Activated gamma-delta T cell treated with Interleukin-2 at 50 U/mL for 16 hours (primary cell): Measurements from ENCODE around the gene SPATA31C1.
"Not testable (repeated sequence)": the region's sequence is repeated elsewhere in the genome, so short reads cannot be mapped to it uniquely, and the experiment has no call there.

Experiments
- DNase-seq: peaks from one replicate; pipeline ENCODE4 v3.0.0-alpha.2; 2020

Gene SPATA31C1

GRCh38 chr9:87887661-87888480 lies 29.9 kb upstream of the SPATA31C1 start:
- DNase-seq = no peak

- no peak for DNase-seq
Measured at GRCh38 chr9:87888501-87888900, 29.3 kb upstream of the SPATA31C1 start.

GRCh38 chr9:87889065-87889881 lies 28.5 kb upstream of the SPATA31C1 start:
- DNase-seq = no peak

GRCh38 chr9:87889882-87890252 lies 27.9 kb upstream of the SPATA31C1 start:
- no peak for DNase-seq

GRCh38 chr9:87890837-87891236 lies 26.9 kb upstream of the SPATA31C1 start:
- no peak for DNase-seq

- no peak for DNase-seq
Measured at GRCh38 chr9:87891754-87892153, 26.0 kb upstream of the SPATA31C1 start.

- DNase-seq = no peak
Measured at GRCh38 chr9:87892956-87893355, 24.8 kb upstream of the SPATA31C1 start.

- DNase-seq = no peak
Measured at GRCh38 chr9:87894998-87895625, 22.6 kb upstream of the SPATA31C1 start.

GRCh38 chr9:87896891-87897290 lies 20.9 kb upstream of the SPATA31C1 start:
- no peak for DNase-seq

- DNase-seq = no peak
Measured at GRCh38 chr9:87898151-87898550, 19.6 kb upstream of the SPATA31C1 start.

- not testable (repeated sequence) for DNase-seq
Measured at GRCh38 chr9:87902371-87902770, 15.4 kb upstream of the SPATA31C1 start.

- DNase-seq = no peak
Measured at GRCh38 chr9:87909310-87910041, 8.3 kb upstream of the SPATA31C1 start.

GRCh38 chr9:87910821-87911220 lies 6.9 kb upstream of the SPATA31C1 start:
- no peak for DNase-seq

GRCh38 chr9:87919013-87919412 lies 1.3 kb downstream of the SPATA31C1 start:
- not testable (repeated sequence) for DNase-seq

GRCh38 chr9:87921561-87921960 lies 3.8 kb downstream of the SPATA31C1 start:
- DNase-seq = not testable (repeated sequence)

GRCh38 chr9:87923012-87923411 lies 5.2 kb downstream of the SPATA31C1 start:
- DNase-seq = not testable (repeated sequence)

- DNase-seq = not testable (repeated sequence)
Measured at GRCh38 chr9:87924851-87925250, 7.1 kb downstream of the SPATA31C1 start.

- DNase-seq = not testable (repeated sequence)
Measured at GRCh38 chr9:87929152-87929551, 11.4 kb downstream of the SPATA31C1 start.

GRCh38 chr9:87934444-87934843 lies 16.7 kb downstream of the SPATA31C1 start:
- not testable (repeated sequence) for DNase-seq

GRCh38 chr9:87937352-87937751 lies 19.6 kb downstream of the SPATA31C1 start:
- not testable (repeated sequence) for DNase-seq

GRCh38 chr9:87937918-87938317 lies 20.2 kb downstream of the SPATA31C1 start:
- DNase-seq = not testable (repeated sequence)

GRCh38 chr9:87938336-87938735 lies 20.6 kb downstream of the SPATA31C1 start:
- DNase-seq = not testable (repeated sequence)

- not testable (repeated sequence) for DNase-seq
Measured at GRCh38 chr9:87939096-87939495, 21.3 kb downstream of the SPATA31C1 start.
